Thyroid gland (tissue), 4 donors: ENCODE data around the gene LGI2. TPM values are rescaled to one million over a fixed set of nuclear protein-coding genes. Genes with fewer than 3 reads are reported as not detected.

Source experiments
- DNase-seq, 2 donors: peaks; one replicate each; pipeline ENCODE4 v3.0.0-alpha.2; 2019
- H3K27ac ChIP-seq, 3 donors: fragments of 200-600 bp; sonication (generic); 1 replicate in 2 of 3; 2 replicates in 1 of 3; pipeline ENCODE4 v1.5.1; 2016 to 2019; ENCODE audit warnings: mild to moderate bottlenecking in 1 of 3, moderate library complexity in 1 of 3
- H3K27me3 ChIP-seq: fragments of 200-600 bp; sonication (generic); one replicate; pipeline ENCODE4 v1.5.1; 2019
- H3K36me3 ChIP-seq, 2 donors: fragments of 200-600 bp; sonication (generic); one replicate each; pipeline ENCODE4 v1.5.1; 2016 to 2019
- H3K4me1 ChIP-seq, 2 donors: fragments of 200-600 bp; sonication (generic); one replicate each; pipeline ENCODE4 v1.5.1; 2017 to 2019
- H3K4me3 ChIP-seq, 3 donors: fragments of 200-600 bp; sonication (generic); replicated peaks in 1 of 3; 1 replicate in 2 of 3; 2 replicates in 1 of 3; pipeline ENCODE4 v1.5.1; 2016; ENCODE audit warnings: mild to moderate bottlenecking in 1 of 3
- H3K9me3 ChIP-seq: fragments of 200-600 bp; sonication (generic); one replicate; pipeline ENCODE4 v1.5.1; 2017
- CTCF ChIP-seq, 6 experiments: fragments of 200-600 bp in 3 of 6; fragments of 450-650 bp in 3 of 6; sonication (generic) in 3 of 6; IDR thresholded peaks; one replicate each; pipeline ENCODE4 v1.5.1; 2016 to 2019; ENCODE audit warnings: antibody characterized with exemption in 6 of 6, mild to moderate bottlenecking in 2 of 6, inconsistent platforms in 1 of 6, moderate library complexity in 1 of 6
- POLR2A ChIP-seq, 2 donors: fragments of 450-650 bp; IDR thresholded peaks; one replicate each; pipeline ENCODE4 v1.6.1; 2017; ENCODE audit warnings: antibody characterized with exemption in 2 of 2, mild to moderate bottlenecking in 2 of 2, moderate library complexity in 1 of 2
- WGBS, 2 donors: methylation state at CpG; one replicate each; pipeline ENCODE4 v1.1.5; 2017; 5-methylcytosine and 5-hydroxymethylcytosine counted together
- intact Hi-C: fragments of 100-400 bp; cut with DNase I; formaldehyde crosslinking; loops from one replicate; pipeline ENCODE4 v1.15.1; 2023
- total RNA-seq, 4 donors: library from RNA; depleted of rRNA; stranded (reverse); fragments of >200 nt; gene quantifications; one replicate each; pipeline ENCODE4 v1.2.3, GENCODE V29; 2016

LGI2 gene
- total RNA-seq, 4 donors from 2014 or later: 0.45 to 3.7 (median 2.2) TPM

- H3K4me1 ChIP-seq: peaks cover 22 to 35% of the 10 kb centered on the region in 2 donors
- H3K9me3 ChIP-seq: no peaks in the 10 kb centered on the region
- TF ChIP-seq POLR2A (IDR thresholded peaks at IDR 0.05) (no peak), CTCF (IDR thresholded peaks at IDR 0.05) (no peak)
- no peak for DNase-seq
- WGBS, 2 donors: 93 to 99% methylated on average over 5 to 6 of the region's 6 CpGs
- H3K27me3 ChIP-seq: no peaks in the 10 kb centered on the region
- H3K4me3 ChIP-seq: no peak overlapping the region
- no peaks in the 10 kb centered on the region for H3K36me3 ChIP-seq
- H3K27ac ChIP-seq: no peak overlapping the region
- intact Hi-C loops: no loop called here
These were observed 61.3 kb downstream of the LGI2 start for GRCh38 chr4:24969486-24969885.

- no peaks in the 10 kb centered on the region for H3K36me3 ChIP-seq
- no peaks in the 10 kb centered on the region for H3K9me3 ChIP-seq
- H3K27ac ChIP-seq: no peak overlapping the region
- no peak overlapping the region for H3K4me3 ChIP-seq
- TF ChIP-seq CTCF (IDR thresholded peaks at IDR 0.05): no peak
- TF ChIP-seq POLR2A (IDR thresholded peaks at IDR 0.05): no peak
- DNase-seq: peak in 1 of 2 donors; percentile 24
- peaks cover 17 to 30% of the 10 kb centered on the region in 2 donors for H3K4me1 ChIP-seq
- no peaks in the 10 kb centered on the region for H3K27me3 ChIP-seq
- WGBS, 2 donors: 60 to 78% methylated on average over 2 to 3 of the region's 3 CpGs
- intact Hi-C loops: no loop called here
These were observed 61.8 kb downstream of the LGI2 start for GRCh38 chr4:24968992-24969391.

GRCh38 chr4:24968278-24968677, 62.5 kb downstream of the LGI2 start:
- H3K4me3 ChIP-seq: no peak overlapping the region
- no peak overlapping the region for H3K27ac ChIP-seq
- no peaks in the 10 kb centered on the region for H3K27me3 ChIP-seq
- H3K36me3 ChIP-seq: no peaks in the 10 kb centered on the region
- intact Hi-C loops: no loop called here
- WGBS, 2 donors: 91% methylated on average over 6 of the region's 6 CpGs
- H3K9me3 ChIP-seq: no peaks in the 10 kb centered on the region
- no peak for DNase-seq
- no peak for TF ChIP-seq POLR2A (IDR thresholded peaks at IDR 0.05)
- no peak for TF ChIP-seq CTCF (IDR thresholded peaks at IDR 0.05)
- H3K4me1 ChIP-seq: peaks cover 12 to 26% of the 10 kb centered on the region in 2 donors

- H3K27me3 ChIP-seq: no peaks in the 10 kb centered on the region
- 79 to 98% methylated on average over 4 of the region's 4 CpGs for WGBS, 2 donors
These were observed 63.4 kb downstream of the LGI2 start for GRCh38 chr4:24967346-24967745.

GRCh38 chr4:24966076-24966475, 64.7 kb downstream of the LGI2 start:
- DNase-seq: no peak
- 48 to 80% methylated on average over 5 to 7 of the region's 7 CpGs for WGBS, 2 donors
- H3K36me3 ChIP-seq: no peaks in the 10 kb centered on the region
- no peak overlapping the region for H3K4me3 ChIP-seq
- H3K9me3 ChIP-seq: no peaks in the 10 kb centered on the region
- no peak overlapping the region for H3K27ac ChIP-seq
- H3K4me1 ChIP-seq: peaks cover 0 to 4% of the 10 kb centered on the region in 2 donors
- TF ChIP-seq POLR2A (IDR thresholded peaks at IDR 0.05) (no peak), CTCF (IDR thresholded peaks at IDR 0.05) (no peak)
- H3K27me3 ChIP-seq: no peaks in the 10 kb centered on the region
- intact Hi-C loops: no loop called here

More at GRCh38 chr4:24967346-24967745, 63.4 kb downstream of the LGI2 start:
- no peaks in the 10 kb centered on the region for H3K9me3 ChIP-seq
- no peak for TF ChIP-seq CTCF (IDR thresholded peaks at IDR 0.05)
- TF ChIP-seq POLR2A (IDR thresholded peaks at IDR 0.05): no peak
- peaks cover 5 to 17% of the 10 kb centered on the region in 2 donors for H3K4me1 ChIP-seq
- no peak overlapping the region for H3K4me3 ChIP-seq
- no peak overlapping the region for H3K27ac ChIP-seq
- intact Hi-C loops: no loop called here
- DNase-seq: no peak
- no peaks in the 10 kb centered on the region for H3K36me3 ChIP-seq
